ENCODE data around the gene CCDC47.
A peak's percentile ranks its signal among the peaks of the same experiment; 100 is the strongest.

CCDC47 gene

GRCh38 chr17:63783522-63783921 is 10.1 kb upstream of the CCDC47 start:
- DNase-seq (ENCODE audit: low read depth in 2 of 2) = no peak

GRCh38 chr17:63780928-63781327 is 7.5 kb upstream of the CCDC47 start:
- DNase-seq (ENCODE audit: low read depth in 2 of 2) = no peak

- no peak for DNase-seq (ENCODE audit: low read depth in 2 of 2)
Observed at GRCh38 chr17:63780507-63780906, 7.1 kb upstream of the CCDC47 start.

- DNase-seq (ENCODE audit: low read depth in 2 of 2) = no peak
Observed at GRCh38 chr17:63775420-63775819, 2.0 kb upstream of the CCDC47 start.

- no peak for DNase-seq (ENCODE audit: low read depth in 2 of 2)
Observed at GRCh38 chr17:63774969-63775265, 1.5 kb upstream of the CCDC47 start.

- DNase-seq (ENCODE audit: low read depth in 2 of 2) = peak in 1 of 2 donors; percentile 19
Observed at GRCh38 chr17:63774141-63774968, 958 bp upstream of the CCDC47 start, which contains the start of gene DDX42. DDX42 (plus strand) TSS chr17:63774170; CDS start chr17:63787050, 12,880 bp downstream.

GRCh38 chr17:63772801-63773271 is 561 bp downstream of the CCDC47 start:
- DNase-seq (ENCODE audit: low read depth in 2 of 2) = no peak

- DNase-seq (ENCODE audit: low read depth in 2 of 2) = no peak
Observed at GRCh38 chr17:63768433-63768832, 5.0 kb downstream of the CCDC47 start.

GRCh38 chr17:63766754-63767153 is 6.6 kb downstream of the CCDC47 start:
- DNase-seq (ENCODE audit: low read depth in 2 of 2) = no peak

GRCh38 chr17:63764716-63765115 is 8.7 kb downstream of the CCDC47 start:
- DNase-seq (ENCODE audit: low read depth in 2 of 2) = no peak

GRCh38 chr17:63762161-63763078 is 11.0 kb downstream of the CCDC47 start:
- no peak for DNase-seq (ENCODE audit: low read depth in 2 of 2)

- no peak for DNase-seq (ENCODE audit: low read depth in 2 of 2)
Observed at GRCh38 chr17:63760771-63761539, 12.4 kb downstream of the CCDC47 start.

- DNase-seq (ENCODE audit: low read depth in 2 of 2) = no peak
Observed at GRCh38 chr17:63758428-63758827, 15.0 kb downstream of the CCDC47 start.

- DNase-seq (ENCODE audit: low read depth in 2 of 2) = no peak
Observed at GRCh38 chr17:63754046-63754445, 19.4 kb downstream of the CCDC47 start.

- DNase-seq (ENCODE audit: low read depth in 2 of 2) = no peak
Observed at GRCh38 chr17:63753215-63753614, 20.2 kb downstream of the CCDC47 start.

GRCh38 chr17:63752707-63753106 is 20.7 kb downstream of the CCDC47 start:
- no peak for DNase-seq (ENCODE audit: low read depth in 2 of 2)

- no peak for DNase-seq (ENCODE audit: low read depth in 2 of 2)
Observed at GRCh38 chr17:63751806-63752205, 21.6 kb downstream of the CCDC47 start.

- peak; percentile 99 for DNase-seq (ENCODE audit: low read depth in 2 of 2)
Observed at GRCh38 chr17:63741408-63742173, 31.8 kb downstream of the CCDC47 start, which contains the start of gene STRADA. STRADA (minus strand) TSS chr17:63741799; CDS start chr17:63728369, 13,430 bp downstream.

- peak in 1 of 2 donors; percentile 24 for DNase-seq (ENCODE audit: low read depth in 2 of 2)
Observed at GRCh38 chr17:63741143-63741407, 32.3 kb downstream of the CCDC47 start.

GRCh38 chr17:63740464-63741142 is 32.8 kb downstream of the CCDC47 start:
- DNase-seq (ENCODE audit: low read depth in 2 of 2) = no peak

GRCh38 chr17:63735691-63736090 is 37.7 kb downstream of the CCDC47 start:
- no peak for DNase-seq (ENCODE audit: low read depth in 2 of 2)

All from stimulated activated CD4-positive, alpha-beta T cell treated with anti-CD3 and anti-CD28 coated beads, Interleukin-15, amount 100 ng/mL, for 48 hours (primary cell).